HEK293 (cell line): ENCODE results near the gene FAM236C.
"Not testable (repeated sequence)": the region's sequence is repeated elsewhere in the genome, so short reads cannot be mapped to it uniquely, and the experiment has no call there.

Experiments used
- CTCF ChIA-PET: fragments of 350-600 bp; formaldehyde crosslinking; extraction: SDS; loops from one replicate; lab custom pipeline; 2021; ENCODE audit warnings: antibody characterized with exemption; lab: Yijun Ruan, JAX
- POLR2A ChIA-PET: fragments of 300-600 bp; formaldehyde crosslinking; extraction: SDS; loops from one replicate; lab custom pipeline; 2020; ENCODE audit warnings: antibody characterized with exemption, inconsistent platforms; lab: Yijun Ruan, JAX
- H3K27ac ChIP-seq: fragments of 200-500 bp; sonication (Bioruptor generic); 2 replicates; pipeline ENCODE4 v1.5.1; 2014; ENCODE audit warnings: low read depth, low read length, control low read depth, inconsistent platforms; ENCODE audit errors: extremely low read depth
- H3K36me3 ChIP-seq, 2 experiments: fragments of 200-500 bp in 1 of 2; sonication (Bioruptor generic) in 1 of 2; 1 replicate in 1 of 2; 2 replicates in 1 of 2; pipeline ENCODE4 v1.5.1; 2014 to 2017; ENCODE audit warnings: inconsistent platforms in 2 of 2, low read length in 2 of 2; ENCODE audit not compliant: control insufficient read depth in 2 of 2, insufficient read depth in 1 of 2
- H3K4me1 ChIP-seq: fragments of 200-500 bp; sonication (Bioruptor generic); 2 replicates; pipeline ENCODE4 v1.5.1; 2014; ENCODE audit warnings: mild to moderate bottlenecking, low read length, inconsistent platforms; ENCODE audit not compliant: control insufficient read depth, insufficient read depth
- H3K4me3 ChIP-seq: 2 replicates; pipeline ENCODE4 v1.5.1; 2011; ENCODE audit warnings: low read depth, mild to moderate bottlenecking, control low read depth, low read length, moderate library complexity
- H3K9me3 ChIP-seq: fragments of 200-500 bp; sonication (Bioruptor generic); 2 replicates; pipeline ENCODE4 v1.5.1; 2014; ENCODE audit warnings: low read depth, low read length, inconsistent platforms; ENCODE audit not compliant: control insufficient read depth, insufficient read depth

Gene FAM236C

DNA sequence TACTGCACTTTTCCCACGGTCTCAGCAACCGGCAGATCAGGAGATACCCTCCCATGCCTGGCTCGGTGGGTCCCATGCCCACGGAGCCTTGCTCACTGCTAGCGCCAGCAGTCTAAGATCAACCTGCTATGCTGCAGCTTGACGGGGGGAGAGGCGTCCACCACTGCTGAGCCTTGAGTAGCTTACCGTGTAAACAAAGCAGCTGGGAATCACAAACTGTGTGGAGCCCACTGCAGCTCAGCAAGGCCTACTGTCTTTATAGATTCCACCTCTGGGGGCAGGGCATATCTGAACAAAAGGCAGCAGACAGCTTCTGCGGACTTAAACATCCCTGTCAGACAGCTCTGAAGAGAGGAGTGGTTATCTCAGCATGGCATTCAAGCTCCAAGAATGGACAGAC, 47.6 kb downstream of the FAM236C start:
- H3K9me3 ChIP-seq, H3K4me1 ChIP-seq, H3K27ac ChIP-seq, H3K36me3 ChIP-seq, H3K4me3 ChIP-seq, CTCF ChIA-PET, POLR2A ChIA-PET: not testable (repeated sequence)
